HS-27A (cell line): Measurements from ENCODE around the gene PAPSS2.

Experiments used
- DNase-seq: peaks from one replicate; pipeline ENCODE4 v3.0.0-alpha.2; 2012; ENCODE audit warnings: low read depth, missing footprints

The PAPSS2 gene

GRCh38 chr10:87790185-87790584 lies 130.5 kb downstream of the PAPSS2 start:
- DNase-seq: no peak

GRCh38 chr10:87794285-87794684 lies 134.6 kb downstream of the PAPSS2 start:
- no peak for DNase-seq
